DMS53 treated with DMSO at 0.1 percent for 48 hours (cell line): ENCODE data around the gene SLC26A6.

ENCODE experiments used
- DNase-seq: peaks from one replicate; lab custom pipeline; 2025; ENCODE audit not compliant: unreplicated experiment; lab: John Stamatoyannopoulos, UW

The SLC26A6 gene

GRCh38 chr3:48633743-48634142, 1.5 kb downstream of the SLC26A6 start:
- DNase-seq, result no peak

GRCh38 chr3:48633256-48633655, 2.0 kb downstream of the SLC26A6 start:
- no peak for DNase-seq

- DNase-seq, result no peak
Observed at GRCh38 chr3:48631516-48632448, 3.5 kb downstream of the SLC26A6 start.

- DNase-seq, result no peak
Observed at GRCh38 chr3:48630833-48631232, 4.4 kb downstream of the SLC26A6 start.

- no peak for DNase-seq
Observed at GRCh38 chr3:48630407-48630806, 4.9 kb downstream of the SLC26A6 start.

GRCh38 chr3:48629894-48630293, 5.4 kb downstream of the SLC26A6 start:
- DNase-seq, result no peak

- DNase-seq, result no peak
Observed at GRCh38 chr3:48628277-48629017, 6.8 kb downstream of the SLC26A6 start.

- DNase-seq, result no peak
Observed at GRCh38 chr3:48625600-48625999, 9.7 kb downstream of the SLC26A6 start.

- no peak for DNase-seq
Observed at GRCh38 chr3:48624767-48625166, 10.5 kb downstream of the SLC26A6 start.

- peak; percentile 54 for DNase-seq
Observed at GRCh38 chr3:48623851-48624547, 11.3 kb downstream of the SLC26A6 start.

GRCh38 chr3:48621461-48621869, 13.8 kb downstream of the SLC26A6 start, which contains the start of gene TMEM89:
TSS of gene TMEM89 (minus strand) at chr3:48621769. CDS start at chr3:48621756, 13 bp downstream.
- no peak for DNase-seq

- DNase-seq, result no peak
Observed at GRCh38 chr3:48619541-48620524, 15.4 kb downstream of the SLC26A6 start.

GRCh38 chr3:48617559-48617958, 17.7 kb downstream of the SLC26A6 start:
- DNase-seq, result no peak

GRCh38 chr3:48614044-48614443, 21.2 kb downstream of the SLC26A6 start:
- no peak for DNase-seq

- no peak for DNase-seq
Observed at GRCh38 chr3:48612309-48612708, 23.0 kb downstream of the SLC26A6 start.

GRCh38 chr3:48609088-48610005, 25.9 kb downstream of the SLC26A6 start, which contains the start of gene UQCRC1:
TSS of gene UQCRC1 (minus strand) at chr3:48609646. CDS start at chr3:48609620, 26 bp downstream.
- DNase-seq, result peak; percentile 34

GRCh38 chr3:48607519-48607918, 27.7 kb downstream of the SLC26A6 start:
- no peak for DNase-seq

- no peak for DNase-seq
Observed at GRCh38 chr3:48601622-48601994, 33.7 kb downstream of the SLC26A6 start.
